CD14-positive monocyte (primary cell): ENCODE results near the gene SCP2. TPM values are rescaled to one million over a fixed set of nuclear protein-coding genes. Genes with fewer than 3 reads are reported as not detected.

Experiments used
- DNase-seq, 3 donors: peaks; one replicate each; pipeline ENCODE4 v3.0.0-alpha.2; 2011 to 2022
- H2AFZ ChIP-seq: 2 replicates; pipeline ENCODE4 v1.6.0; 2012; ENCODE audit warnings: mild to moderate bottlenecking, low read depth, low read length, inconsistent platforms; ENCODE audit not compliant: insufficient read depth, poor library complexity, severe bottlenecking
- H3K27ac ChIP-seq, 2 donors: 1 replicate in 1 of 2; 2 replicates in 1 of 2; pipeline ENCODE4 v1.5.1; 2012 to 2013; ENCODE audit warnings: low read length in 2 of 2, control low read depth in 1 of 2, inconsistent platforms in 1 of 2, low read depth in 1 of 2, mild to moderate bottlenecking in 1 of 2
- H3K27me3 ChIP-seq, 2 donors: one replicate each; pipeline versions ENCODE4 v1.6.0 to v1.6.1; 2011 to 2013; ENCODE audit warnings: low read length in 2 of 2; ENCODE audit not compliant: control insufficient read depth in 2 of 2, insufficient read depth in 2 of 2
- H3K36me3 ChIP-seq, 2 donors: replicated peaks in 1 of 2; 1 replicate in 1 of 2; 2 replicates in 1 of 2; pipeline versions ENCODE4 v1.5.1 to v1.6.1; 2012 to 2013; ENCODE audit warnings: low read length in 2 of 2, control low read depth in 1 of 2, inconsistent platforms in 1 of 2, mild to moderate bottlenecking in 1 of 2; ENCODE audit not compliant: insufficient read depth in 2 of 2, control insufficient read depth in 1 of 2
- H3K4me1 ChIP-seq, 2 donors: 1 replicate in 1 of 2; 2 replicates in 1 of 2; pipeline versions ENCODE4 v1.5.1 to v1.6.1; 2012 to 2013; ENCODE audit warnings: low read length in 2 of 2, control low read depth in 1 of 2, inconsistent platforms in 1 of 2, mild to moderate bottlenecking in 1 of 2, moderate library complexity in 1 of 2; ENCODE audit not compliant: insufficient read depth in 2 of 2, control insufficient read depth in 1 of 2
- H3K4me2 ChIP-seq: replicated peaks from 2 replicates; pipeline ENCODE3; 2012; ENCODE audit warnings: low read length, moderate library complexity, mild to moderate bottlenecking; ENCODE audit not compliant: poor library complexity, severe bottlenecking; ENCODE audit errors: extremely low read depth
- H3K4me3 ChIP-seq, 3 experiments: fragments of 200-600 bp in 1 of 3; sonication (generic) in 1 of 3; replicated peaks in 1 of 3; 1 replicate in 2 of 3; 2 replicates in 1 of 3; pipeline ENCODE4 v1.5.1; 2011 to 2013; ENCODE audit warnings: low read length in 3 of 3, mild to moderate bottlenecking in 3 of 3, control low read depth in 2 of 3, low read depth in 2 of 3, inconsistent platforms in 1 of 3, moderate library complexity in 1 of 3
- H3K79me2 ChIP-seq: 2 replicates; pipeline ENCODE4 v1.6.0; 2012; ENCODE audit warnings: mild to moderate bottlenecking, control low read depth, inconsistent platforms, low read length, moderate library complexity; ENCODE audit not compliant: insufficient read depth
- H3K9ac ChIP-seq: 2 replicates; pipeline ENCODE4 v1.6.0; 2017; ENCODE audit warnings: low read length, mild to moderate bottlenecking; ENCODE audit not compliant: insufficient read depth, poor library complexity, severe bottlenecking
- H3K9me3 ChIP-seq, 2 donors: replicated peaks in 1 of 2; 1 replicate in 1 of 2; 2 replicates in 1 of 2; pipeline versions ENCODE4 v1.5.1 to v1.6.1; 2012 to 2013; ENCODE audit warnings: low read length in 2 of 2, control low read depth in 1 of 2; ENCODE audit not compliant: control insufficient read depth in 1 of 2, insufficient read depth in 1 of 2
- H4K20me1 ChIP-seq: 2 replicates; pipeline ENCODE4 v1.6.0; 2012; ENCODE audit warnings: mild to moderate bottlenecking, low read length, control low read depth, moderate library complexity; ENCODE audit not compliant: insufficient read depth
- H3K27ac Mint-ChIP-seq, 7 donors: one replicate each; pipeline ENCODE4 v1.8.0; 2020; ENCODE audit warnings: mild to moderate bottlenecking in 7 of 7, mixed read lengths in 7 of 7, moderate library complexity in 6 of 7, inconsistent platforms in 2 of 7
- H3K27me3 Mint-ChIP-seq, 3 donors: one replicate each; pipeline ENCODE4 v1.8.0; 2021 to 2022; ENCODE audit warnings: low read depth in 3 of 3, mild to moderate bottlenecking in 3 of 3, mixed read lengths in 3 of 3, moderate library complexity in 3 of 3, inconsistent platforms in 1 of 3
- H3K36me3 Mint-ChIP-seq, 2 donors: one replicate each; pipeline ENCODE4 v1.8.0; 2020; ENCODE audit warnings: mixed read lengths in 2 of 2, inconsistent platforms in 1 of 2, mild to moderate bottlenecking in 1 of 2
- H3K4me1 Mint-ChIP-seq: one replicate; pipeline ENCODE4 v1.8.0; 2020; ENCODE audit warnings: mild to moderate bottlenecking, mixed read lengths
- H3K4me3 Mint-ChIP-seq, 2 donors: one replicate each; pipeline ENCODE4 v1.8.0; 2020; ENCODE audit warnings: mild to moderate bottlenecking in 2 of 2, mixed read lengths in 2 of 2, moderate library complexity in 1 of 2
- H3K9me3 Mint-ChIP-seq, 7 donors: one replicate each; pipeline ENCODE4 v1.8.0; 2020 to 2022; ENCODE audit warnings: mixed read lengths in 7 of 7, mild to moderate bottlenecking in 6 of 7, moderate library complexity in 6 of 7, inconsistent platforms in 2 of 7
- WGBS: methylation state at CpG from one replicate; pipeline ENCODE4 v1.1.5; 2013; ENCODE audit warnings: missing lambda C conversion rate; ENCODE audit not compliant: insufficient coverage; 5-methylcytosine and 5-hydroxymethylcytosine counted together
- intact Hi-C, 2 donors: fragments of 100-400 bp; cut with micrococcal nuclease; formaldehyde crosslinking; loops; one replicate each; pipeline versions ENCODE4 v1.15.0 to v1.15.1; 2023
- polyA plus RNA-seq, 3 donors: library from polyadenylated mRNA; depleted of rRNA in 1 of 3; unstranded in 2 of 3; stranded (reverse) in 1 of 3; fragments of 300-500 nt in 2 of 3; fragments of >200 nt in 1 of 3; fragmentation: Illumina TruSeq in 2 of 3; gene quantifications; 1 replicate in 2 of 3; 2 replicates in 1 of 3; pipeline ENCODE4 v1.2.3, GENCODE V29; 2012 to 2021
- TF ChIP-seq, protein P1 (sequence below): fragments of 200-600 bp; IDR thresholded peaks from one replicate; pipeline ENCODE4 v1.8.0; 2022; ENCODE audit warnings: antibody characterized with exemption, mild to moderate bottlenecking

The SCP2 gene
- polyA plus RNA-seq, 3 donors, result 56.3 to 197 (median 156) TPM

DNA sequence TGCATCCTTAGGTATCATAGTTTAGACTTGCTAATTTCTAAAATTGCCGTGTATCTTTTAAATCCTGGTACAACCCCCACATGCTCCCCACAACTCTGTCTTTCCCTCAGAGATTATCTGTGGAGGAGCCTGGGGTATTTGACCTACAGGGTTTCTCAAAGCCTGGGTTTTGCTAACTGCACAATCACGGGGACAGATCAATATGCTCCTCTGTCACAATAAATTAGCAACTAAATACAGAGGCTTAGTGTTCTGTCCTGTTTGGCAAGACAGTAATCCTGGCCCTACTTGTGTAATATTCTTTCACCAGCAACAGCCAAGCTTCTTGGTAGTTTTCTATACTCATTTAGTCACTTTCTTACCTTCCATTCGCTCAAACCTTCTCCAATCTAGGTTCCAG, 14.1 kb upstream of the SCP2 start:
- H3K27ac Mint-ChIP-seq, result no peak overlapping the region
- Histone ChIP-seq H3K4me3 (no peak overlapping the region), H3K27ac (no peak overlapping the region), H3K79me2 (no peaks in the 10 kb centered on the region), H4K20me1 (no peaks in the 10 kb centered on the region), H3K36me3 (no peaks in the 10 kb centered on the region), H3K27me3 (no peaks in the 10 kb centered on the region), H3K9me3 (no peaks in the 10 kb centered on the region), H3K4me2 (no peak overlapping the region), H3K4me1 (no peaks in the 10 kb centered on the region), H2AFZ (no peak overlapping the region), H3K9ac (no peak overlapping the region)
- intact Hi-C loops, result no loop called here
- peaks cover 0 to 2% of the 10 kb centered on the region in 2 donors for H3K36me3 Mint-ChIP-seq
- WGBS, result 100% methylated on average over 2 of the region's 3 CpGs
- no peaks in the 10 kb centered on the region for H3K9me3 Mint-ChIP-seq
- TF ChIP-seq, protein P1, sequence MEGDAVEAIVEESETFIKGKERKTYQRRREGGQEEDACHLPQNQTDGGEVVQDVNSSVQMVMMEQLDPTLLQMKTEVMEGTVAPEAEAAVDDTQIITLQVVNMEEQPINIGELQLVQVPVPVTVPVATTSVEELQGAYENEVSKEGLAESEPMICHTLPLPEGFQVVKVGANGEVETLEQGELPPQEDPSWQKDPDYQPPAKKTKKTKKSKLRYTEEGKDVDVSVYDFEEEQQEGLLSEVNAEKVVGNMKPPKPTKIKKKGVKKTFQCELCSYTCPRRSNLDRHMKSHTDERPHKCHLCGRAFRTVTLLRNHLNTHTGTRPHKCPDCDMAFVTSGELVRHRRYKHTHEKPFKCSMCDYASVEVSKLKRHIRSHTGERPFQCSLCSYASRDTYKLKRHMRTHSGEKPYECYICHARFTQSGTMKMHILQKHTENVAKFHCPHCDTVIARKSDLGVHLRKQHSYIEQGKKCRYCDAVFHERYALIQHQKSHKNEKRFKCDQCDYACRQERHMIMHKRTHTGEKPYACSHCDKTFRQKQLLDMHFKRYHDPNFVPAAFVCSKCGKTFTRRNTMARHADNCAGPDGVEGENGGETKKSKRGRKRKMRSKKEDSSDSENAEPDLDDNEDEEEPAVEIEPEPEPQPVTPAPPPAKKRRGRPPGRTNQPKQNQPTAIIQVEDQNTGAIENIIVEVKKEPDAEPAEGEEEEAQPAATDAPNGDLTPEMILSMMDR, result no peak
- H3K4me1 Mint-ChIP-seq, result no peaks in the 10 kb centered on the region
- no peak overlapping the region for H3K4me3 Mint-ChIP-seq
- no peaks in the 10 kb centered on the region for H3K27me3 Mint-ChIP-seq
- DNase-seq, result no peak

- H3K4me1 ChIP-seq, result no peaks in the 10 kb centered on the region
- no peaks in the 10 kb centered on the region for H3K79me2 ChIP-seq
- H3K36me3 ChIP-seq, result no peaks in the 10 kb centered on the region
- no peak overlapping the region for H2AFZ ChIP-seq
- Mint-ChIP-seq H3K27ac (no peak overlapping the region), H3K27me3 (no peaks in the 10 kb centered on the region), H3K4me3 (no peak overlapping the region), H3K4me1 (no peaks in the 10 kb centered on the region), H3K36me3 (peaks cover 0 to 2% of the 10 kb centered on the region in 2 donors), H3K9me3 (no peaks in the 10 kb centered on the region)
- WGBS, result 75% methylated on average over 5 of the region's 8 CpGs
- H3K9me3 ChIP-seq, result no peaks in the 10 kb centered on the region
- H3K27me3 ChIP-seq, result no peaks in the 10 kb centered on the region
- no peaks in the 10 kb centered on the region for H4K20me1 ChIP-seq
- no peak overlapping the region for H3K4me3 ChIP-seq
- H3K9ac ChIP-seq, result no peak overlapping the region
- TF ChIP-seq, protein P1, result no peak
- intact Hi-C loops, result no loop called here
- no peak overlapping the region for H3K27ac ChIP-seq
- no peak for DNase-seq
- no peak overlapping the region for H3K4me2 ChIP-seq
These were observed 13.5 kb upstream of the SCP2 start for GRCh38 chr1:52913537-52913936.
